ENCODE measurements around the gene CMTM1.
A peak's percentile ranks its signal among the peaks of the same experiment; 100 is the strongest.
"Not testable (repeated sequence)": the region's sequence is repeated elsewhere in the genome, so short reads cannot be mapped to it uniquely, and the experiment has no call there.

Gene CMTM1

DNA sequence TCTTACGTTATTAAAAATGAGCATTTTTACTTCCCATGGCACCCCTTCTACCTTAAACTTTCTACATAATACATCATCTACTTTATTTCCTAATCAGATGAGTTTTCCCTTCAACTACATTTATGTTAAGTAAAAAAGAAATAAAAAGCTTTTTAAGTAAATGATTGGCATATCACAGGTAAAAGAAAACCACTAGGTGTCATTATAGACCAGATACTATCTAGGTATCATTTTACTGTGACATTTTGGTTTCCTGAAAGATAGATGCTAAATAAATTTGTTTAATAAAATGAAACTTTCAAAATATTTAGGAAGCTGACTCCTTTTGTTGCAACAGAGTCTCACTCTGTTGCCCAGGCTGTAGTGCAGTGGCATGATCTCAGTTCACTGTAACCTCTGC lies 3.8 kb upstream of the CMTM1 start:
- DNase-seq (ENCODE audit: low read depth), result no peak

DNA sequence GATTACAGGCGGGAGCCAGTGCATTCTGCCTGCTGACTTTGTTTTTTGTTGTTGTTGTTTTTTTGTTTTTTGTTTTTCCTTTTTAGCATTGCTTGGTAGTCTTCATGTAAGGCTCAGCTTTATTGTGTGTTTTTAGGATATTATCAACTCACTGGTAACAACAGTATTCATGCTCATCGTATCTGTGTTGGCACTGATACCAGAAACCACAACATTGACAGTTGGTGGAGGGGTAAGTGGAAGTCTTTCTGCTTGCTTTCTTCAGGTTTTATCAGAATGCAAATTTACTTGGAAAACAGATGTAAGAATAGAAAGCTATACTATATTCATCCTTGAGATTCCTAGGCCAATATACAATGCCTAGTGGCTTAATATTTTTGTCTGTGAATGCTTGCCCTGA lies 3.3 kb upstream of the CMTM1 start:
- DNase-seq (ENCODE audit: low read depth), result no peak

DNA sequence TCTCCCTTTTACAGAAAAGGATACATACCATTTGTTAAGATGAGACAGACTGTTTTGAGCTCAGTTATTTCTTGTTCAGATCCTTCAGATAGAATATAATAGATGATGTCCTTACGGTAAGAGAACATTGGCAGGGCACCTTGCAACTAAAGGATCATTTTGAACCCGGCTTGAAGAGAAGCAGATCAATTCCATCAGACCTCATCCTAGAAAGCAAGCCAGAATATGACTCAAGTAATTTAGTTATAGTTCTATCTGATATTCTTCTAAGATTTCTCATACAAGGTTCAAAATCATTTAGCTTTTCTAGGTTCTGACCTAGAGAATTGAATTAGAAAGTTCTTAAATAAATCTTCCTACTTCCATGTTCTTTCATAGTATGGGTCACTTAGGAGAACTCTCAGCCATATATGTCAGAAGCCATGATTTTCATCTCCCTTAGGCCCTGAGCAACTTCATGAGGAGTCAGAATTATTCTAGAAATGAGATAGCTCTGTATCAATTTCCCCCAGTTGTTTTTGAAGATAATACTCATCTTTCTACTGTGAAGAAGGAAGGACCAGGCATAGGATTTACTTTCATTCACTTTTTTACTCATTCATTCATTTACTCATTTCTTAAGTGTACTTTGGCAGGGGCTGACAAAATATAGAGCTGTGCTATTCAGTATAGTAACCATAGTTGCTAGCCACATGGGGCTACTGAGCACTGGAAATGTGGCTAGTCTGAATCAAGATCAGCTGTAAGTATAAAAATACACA lies 2.5 kb upstream of the CMTM1 start:
- DNase-seq (ENCODE audit: low read depth), result no peak

DNA sequence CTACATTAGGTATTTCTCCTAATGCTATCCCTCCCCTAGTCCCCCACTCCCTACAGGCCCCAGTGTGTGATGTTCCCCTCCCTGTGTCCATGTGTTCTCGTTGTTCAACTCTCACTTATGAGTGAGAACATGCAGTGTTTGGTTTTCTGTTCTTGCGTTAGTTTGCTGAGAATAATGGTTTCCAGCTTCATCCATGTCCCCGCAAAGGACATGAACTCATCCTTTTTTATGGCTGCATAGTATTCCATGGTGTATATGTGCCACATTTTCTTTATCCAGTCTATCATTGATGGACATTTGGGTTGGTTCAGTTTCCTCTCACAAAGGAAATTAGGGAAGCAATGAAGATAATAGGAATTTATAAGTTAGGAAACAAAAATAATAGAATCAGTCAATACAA lies 1.0 kb downstream of the CMTM1 start:
- not testable (repeated sequence) for DNase-seq (ENCODE audit: low read depth)

DNA sequence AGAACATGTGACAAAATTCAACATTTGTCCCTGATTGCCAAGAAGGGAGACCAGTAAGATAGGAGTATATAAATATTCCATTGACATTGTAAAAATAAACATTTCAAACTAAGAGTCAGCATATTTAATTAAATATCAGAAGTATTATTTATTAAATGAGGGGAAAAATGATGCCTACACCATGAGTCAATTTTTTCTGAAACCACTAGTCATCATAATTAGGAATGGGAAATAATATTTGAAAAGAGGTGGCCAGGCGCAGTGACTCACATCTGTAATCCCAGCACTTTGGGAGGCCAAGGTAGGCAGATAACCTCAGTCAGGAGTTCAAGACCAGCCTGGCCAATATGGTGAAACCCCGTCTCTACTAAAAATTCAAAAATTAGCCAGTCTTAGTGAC lies 2.1 kb downstream of the CMTM1 start:
- no peak for DNase-seq (ENCODE audit: low read depth)

DNA sequence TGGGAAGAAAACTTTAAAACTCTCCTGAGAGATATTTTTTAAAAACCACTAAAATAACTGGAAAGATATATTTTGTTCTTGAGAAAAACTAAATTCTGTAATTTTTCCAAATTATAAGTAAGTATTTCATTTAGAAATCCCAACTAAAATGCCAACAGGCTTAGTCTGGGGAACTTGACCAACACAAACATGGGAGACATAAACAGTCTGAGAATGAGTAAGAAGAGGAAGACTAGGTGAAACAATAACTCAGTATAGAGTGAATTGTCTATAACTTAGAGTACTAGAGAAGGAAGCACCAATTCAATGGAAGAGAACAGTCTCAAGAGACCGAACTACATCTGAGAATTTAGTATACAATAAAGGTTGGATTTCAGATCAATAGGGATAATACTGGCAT lies 2.9 kb downstream of the CMTM1 start:
- DNase-seq (ENCODE audit: low read depth), result no peak

DNA sequence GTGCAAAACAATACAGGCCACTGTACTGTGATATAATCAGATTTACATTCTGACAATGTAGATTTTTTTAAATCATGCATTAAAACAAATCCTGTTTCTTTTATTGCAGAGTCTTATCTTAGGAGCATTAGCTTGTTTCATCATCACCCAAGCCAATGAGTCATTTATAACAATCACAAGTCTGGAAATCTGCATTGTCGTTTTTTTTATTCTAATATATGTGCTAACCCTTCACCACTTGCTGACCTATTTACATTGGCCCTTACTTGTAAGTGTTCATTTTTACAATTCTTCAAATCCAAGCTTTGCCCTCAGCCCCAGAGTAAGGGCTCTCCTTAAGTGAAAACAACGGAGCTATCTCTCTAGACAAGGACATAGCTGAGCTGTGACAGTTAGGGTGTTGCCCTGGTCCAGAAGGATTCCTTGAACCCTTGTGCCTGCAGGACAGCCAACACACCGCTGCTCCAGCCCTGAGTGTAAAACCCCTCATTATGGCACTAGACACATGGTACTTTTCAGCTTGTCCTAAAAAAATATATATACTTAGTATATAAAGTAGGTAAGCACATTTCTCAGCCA lies 3.7 kb downstream of the CMTM1 start:
- no peak for DNase-seq (ENCODE audit: low read depth)

DNA sequence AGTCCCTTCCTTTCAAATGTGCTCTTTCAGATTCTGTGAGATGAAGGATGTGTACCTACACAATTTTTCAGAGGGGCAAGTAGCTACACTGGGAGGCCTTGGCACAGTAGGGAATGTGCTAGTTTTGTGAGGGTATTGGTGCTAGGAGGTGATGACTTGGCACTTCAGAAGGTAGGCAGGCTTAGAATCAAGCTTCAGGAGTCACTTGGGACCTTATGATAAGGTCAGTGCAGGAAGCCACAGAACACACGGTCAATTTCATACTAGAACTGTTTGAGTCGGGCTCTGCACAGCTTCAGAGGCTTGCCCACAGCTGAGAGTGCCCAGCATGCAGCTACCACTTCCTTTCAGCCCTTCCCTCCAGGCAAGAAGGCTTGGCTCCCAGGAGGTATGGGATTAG lies 6.1 kb downstream of the CMTM1 start:
- no peak for DNase-seq (ENCODE audit: low read depth)

DNA sequence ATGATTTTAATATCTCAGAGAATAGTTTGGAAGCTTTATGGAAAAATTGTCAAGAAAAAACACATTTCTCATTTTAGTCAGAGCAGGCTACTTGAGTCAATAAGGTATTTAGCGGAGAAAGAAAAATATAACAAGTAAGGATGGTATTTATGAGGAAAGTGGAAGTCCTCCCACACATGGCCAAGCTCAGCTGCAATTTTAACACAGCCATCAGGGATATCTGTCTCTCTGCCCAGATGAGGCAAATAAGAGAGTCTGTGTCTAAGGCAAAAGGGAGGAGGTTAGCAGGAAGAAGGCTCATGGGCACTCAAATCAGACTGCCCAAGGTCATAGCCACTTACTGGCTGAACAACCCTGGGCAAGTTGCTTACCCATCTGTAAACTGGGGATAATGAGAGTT lies 7.8 kb downstream of the CMTM1 start:
- no peak for DNase-seq (ENCODE audit: low read depth)

DNA sequence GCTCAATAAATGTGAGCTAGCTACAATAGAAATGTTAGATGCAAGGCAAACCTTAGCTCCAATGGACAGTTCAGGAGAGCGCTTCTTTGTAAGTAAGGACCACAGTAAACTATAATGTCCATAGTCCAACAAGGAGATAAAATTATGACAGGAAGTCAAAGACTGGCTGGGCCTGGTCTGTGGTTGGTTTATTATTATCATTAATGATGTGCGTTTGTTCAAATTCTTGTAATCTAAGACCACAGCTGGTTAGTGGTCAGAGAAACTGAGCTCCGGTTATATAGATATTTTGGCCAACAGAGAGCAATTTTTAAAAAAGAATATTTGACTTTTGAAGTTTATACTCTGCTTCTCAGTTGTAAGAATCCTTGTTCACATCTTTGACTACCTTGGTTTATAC lies 8.3 kb downstream of the CMTM1 start:
- no peak for DNase-seq (ENCODE audit: low read depth)

DNA sequence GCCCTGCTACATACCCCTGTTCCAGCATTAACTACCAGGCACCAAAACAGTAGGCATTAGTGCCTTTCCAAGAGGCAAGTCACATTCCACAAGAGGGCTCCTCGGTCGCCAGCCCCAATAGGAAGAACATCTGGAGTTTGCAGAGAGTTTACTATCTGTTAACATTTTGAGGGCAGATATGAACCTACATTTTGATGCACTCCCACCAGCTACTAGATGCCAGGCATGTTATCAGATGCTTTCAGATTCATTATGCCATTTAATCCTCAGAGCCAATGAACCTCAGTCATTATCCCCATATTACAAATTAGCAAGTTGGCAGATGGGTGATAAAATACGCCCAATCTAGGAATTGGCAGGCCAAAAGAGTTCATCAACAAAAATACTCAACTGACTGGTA lies 8.8 kb downstream of the CMTM1 start:
- no peak for DNase-seq (ENCODE audit: low read depth)

DNA sequence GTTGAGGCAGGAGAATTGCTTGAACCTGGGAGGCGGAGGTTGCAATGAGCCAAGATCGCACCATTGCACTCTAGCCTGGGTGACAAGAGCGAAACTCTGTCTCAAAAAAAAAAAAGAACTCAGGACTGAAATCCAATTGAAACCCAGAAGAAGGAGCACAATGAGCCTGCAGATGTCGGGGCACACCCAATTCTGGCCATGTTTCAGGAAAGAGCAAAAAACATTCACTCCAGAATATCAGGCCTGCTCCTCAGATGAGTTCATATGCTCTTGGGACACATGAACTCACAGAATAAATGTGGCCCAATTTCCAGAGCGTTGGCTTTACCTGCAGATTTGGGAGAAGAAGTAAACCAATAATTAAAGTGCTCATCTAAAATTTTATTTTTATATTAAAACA lies 10.1 kb downstream of the CMTM1 start:
- no peak for DNase-seq (ENCODE audit: low read depth)

DNA sequence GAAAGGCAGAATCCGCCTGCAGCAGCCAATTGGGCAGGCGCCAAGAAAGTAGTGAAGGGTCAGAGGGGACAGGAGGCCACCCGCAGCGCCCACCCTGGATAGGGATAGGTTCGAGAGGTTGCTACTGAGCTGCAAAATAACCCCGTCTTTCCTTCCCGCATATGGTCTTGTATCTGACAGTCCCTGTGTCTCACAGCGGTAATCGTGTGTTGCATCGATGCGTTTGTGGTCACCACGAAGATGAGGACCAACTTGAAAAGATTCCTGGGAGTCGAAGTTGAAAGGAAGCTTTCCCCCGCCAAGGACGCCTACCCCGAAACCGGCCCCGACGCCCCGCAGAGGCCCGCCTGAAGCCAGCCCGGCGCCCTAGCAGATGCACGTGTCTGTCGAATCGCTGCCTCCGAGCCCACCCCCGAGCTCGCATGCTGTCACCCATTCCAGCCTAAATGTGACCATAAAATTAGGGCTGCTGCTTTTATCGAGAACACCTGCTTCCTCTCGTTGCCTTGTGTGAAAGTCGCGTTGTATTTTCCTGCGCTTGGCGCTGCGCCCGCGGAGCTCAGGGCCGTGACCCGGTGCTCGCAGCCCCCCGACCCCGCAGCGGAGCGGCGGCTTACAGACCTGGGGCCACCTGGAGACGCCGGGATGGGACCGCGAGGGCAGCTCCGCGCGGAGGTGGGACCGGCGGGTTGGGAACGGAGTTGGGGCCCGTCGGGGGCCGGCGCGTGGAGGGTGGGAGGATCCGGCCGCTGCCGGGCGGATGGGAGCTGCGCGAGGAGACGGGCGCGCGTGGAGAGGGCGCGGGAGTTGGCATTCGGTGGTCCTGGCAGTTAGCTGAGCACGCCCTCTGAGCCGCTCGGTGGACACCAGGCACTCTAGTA lies 12.7 kb downstream of the CMTM1 start, which contains the start of gene CMTM2:
TSS of gene CMTM2 (plus strand) at position 813 of the 881 bp plus-strand sequence. CDS start 145 bp downstream, outside the sequence.
- DNase-seq (ENCODE audit: low read depth), result no peak

DNA sequence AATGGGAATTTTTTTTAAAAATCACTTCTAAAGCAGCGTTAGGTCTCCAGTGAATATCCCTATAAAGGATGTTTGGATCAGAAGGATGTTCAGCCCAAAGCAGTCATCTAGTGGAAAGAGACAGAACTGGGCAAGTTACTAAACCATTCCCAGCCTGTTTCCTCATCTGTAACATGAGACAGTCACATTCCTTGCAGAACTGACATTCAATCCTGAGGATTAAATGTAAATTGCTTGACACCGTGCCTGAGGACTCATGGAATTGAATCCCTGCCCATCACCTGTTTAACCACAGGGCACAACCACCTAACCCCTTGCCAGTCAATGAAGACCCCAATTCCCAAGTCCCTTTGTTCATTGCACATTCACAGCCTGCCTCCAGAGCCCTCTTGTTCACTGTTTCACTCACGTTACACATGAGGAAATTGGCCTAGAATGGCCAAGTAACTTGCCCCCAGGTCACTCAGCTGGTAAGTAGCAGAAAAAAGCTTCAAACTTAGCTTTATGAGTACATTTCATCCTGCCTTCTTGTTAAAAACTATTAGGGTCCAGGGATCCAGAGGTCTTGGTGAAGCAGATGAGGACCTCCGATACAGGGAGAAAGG lies 14.5 kb downstream of the CMTM1 start:
- DNase-seq (ENCODE audit: low read depth), result no peak

DNA sequence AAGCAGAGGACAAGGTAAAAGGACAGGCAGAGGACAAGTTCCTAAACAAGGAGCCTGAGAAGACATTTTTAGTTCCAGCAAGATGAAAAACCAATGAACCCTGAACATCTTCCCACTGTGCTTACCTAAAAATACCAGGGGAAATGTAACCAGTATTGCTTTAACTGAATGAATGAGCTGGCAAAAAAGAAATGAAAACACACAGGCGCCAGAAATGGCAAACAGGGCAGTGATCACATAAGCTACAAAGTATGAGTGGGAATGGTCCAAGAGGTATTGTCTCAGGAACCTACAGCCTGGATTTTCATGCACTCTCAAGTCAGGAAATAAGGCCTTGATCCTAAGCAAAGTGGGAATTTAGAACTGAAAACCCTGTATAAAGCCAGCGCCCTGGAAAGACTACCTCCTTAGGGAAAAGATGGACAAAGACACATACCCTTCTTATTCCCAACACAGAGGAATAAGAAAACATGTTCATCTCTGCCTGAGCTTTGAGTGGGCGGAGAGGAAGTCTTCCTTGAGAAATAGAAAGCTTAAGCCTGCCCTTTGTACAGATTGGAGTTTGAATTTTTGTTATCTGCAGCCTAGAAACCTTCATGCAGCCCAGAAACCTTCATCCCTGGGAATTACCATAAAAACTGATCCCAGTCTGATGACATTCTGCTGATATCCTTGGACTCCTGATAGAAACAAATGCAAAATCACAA lies 15.2 kb downstream of the CMTM1 start:
- no peak for DNase-seq (ENCODE audit: low read depth)

DNA sequence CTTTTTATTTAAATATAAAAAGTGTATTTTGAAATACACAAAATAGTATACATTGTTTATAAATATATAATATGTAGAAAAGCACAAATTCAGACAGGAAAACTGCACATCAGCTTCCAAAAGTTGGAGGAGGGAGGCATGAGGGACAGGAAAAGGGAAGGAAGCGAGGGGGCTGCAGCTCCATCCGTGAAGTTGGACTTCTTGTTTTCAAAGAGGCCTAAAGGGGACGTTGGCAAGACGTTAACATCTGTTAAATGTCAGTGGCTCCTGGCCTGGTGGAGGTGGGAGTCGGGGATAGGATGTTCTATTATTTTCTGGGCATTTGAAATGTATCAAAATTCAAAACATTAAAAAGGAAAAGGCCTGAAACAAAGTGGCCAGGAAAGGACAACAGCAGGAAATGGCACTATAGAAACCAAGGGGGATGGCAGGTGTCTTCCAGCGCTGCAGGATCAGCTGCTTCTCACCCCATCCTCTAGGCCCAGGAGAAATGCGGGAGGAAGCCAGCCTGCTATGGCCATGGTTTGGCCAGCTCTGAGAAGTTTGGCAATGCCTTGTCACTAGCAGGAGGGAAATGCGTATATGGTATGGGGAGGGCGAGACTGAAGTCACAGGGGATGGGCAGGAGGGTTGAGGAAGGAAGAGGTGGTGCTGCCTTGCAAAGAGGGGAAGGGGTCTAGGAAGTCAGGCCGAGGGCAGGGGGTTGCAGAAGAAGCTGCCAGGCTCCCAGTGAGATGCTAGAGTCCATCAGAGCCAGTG lies 19.4 kb downstream of the CMTM1 start:
- no peak for DNase-seq (ENCODE audit: low read depth)

DNA sequence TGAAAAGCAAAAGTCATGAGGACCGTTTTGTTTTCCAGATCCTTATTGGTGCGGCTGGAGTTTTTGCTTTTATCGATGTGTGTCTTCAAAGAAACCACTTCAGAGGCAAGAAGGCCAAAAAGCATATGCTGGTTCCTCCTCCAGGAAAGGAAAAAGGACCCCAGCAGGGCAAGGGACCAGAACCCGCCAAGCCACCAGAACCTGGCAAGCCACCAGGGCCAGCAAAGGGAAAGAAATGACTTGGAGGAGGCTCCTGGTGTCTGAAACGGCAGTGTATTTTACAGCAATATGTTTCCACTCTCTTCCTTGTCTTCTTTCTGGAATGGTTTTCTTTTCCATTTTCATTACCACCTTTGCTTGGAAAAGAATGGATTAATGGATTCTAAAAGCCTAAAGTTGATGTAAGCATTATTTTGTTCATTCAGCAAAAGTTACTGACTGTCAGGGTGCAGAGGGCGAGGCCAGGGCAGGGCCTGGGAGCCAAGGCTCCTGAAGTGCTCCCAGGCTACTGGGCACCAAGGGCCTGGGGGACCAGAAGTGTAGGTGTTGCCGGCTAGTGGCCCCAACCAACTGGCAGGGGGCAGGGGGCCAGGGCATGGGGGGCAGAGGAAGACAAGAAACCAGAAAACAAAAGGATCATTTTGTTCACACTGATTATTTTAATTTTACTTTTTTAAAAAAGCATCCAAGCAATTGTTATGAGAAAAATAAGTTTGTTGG lies 21.8 kb downstream of the CMTM1 start:
- DNase-seq (ENCODE audit: low read depth), result no peak

DNA sequence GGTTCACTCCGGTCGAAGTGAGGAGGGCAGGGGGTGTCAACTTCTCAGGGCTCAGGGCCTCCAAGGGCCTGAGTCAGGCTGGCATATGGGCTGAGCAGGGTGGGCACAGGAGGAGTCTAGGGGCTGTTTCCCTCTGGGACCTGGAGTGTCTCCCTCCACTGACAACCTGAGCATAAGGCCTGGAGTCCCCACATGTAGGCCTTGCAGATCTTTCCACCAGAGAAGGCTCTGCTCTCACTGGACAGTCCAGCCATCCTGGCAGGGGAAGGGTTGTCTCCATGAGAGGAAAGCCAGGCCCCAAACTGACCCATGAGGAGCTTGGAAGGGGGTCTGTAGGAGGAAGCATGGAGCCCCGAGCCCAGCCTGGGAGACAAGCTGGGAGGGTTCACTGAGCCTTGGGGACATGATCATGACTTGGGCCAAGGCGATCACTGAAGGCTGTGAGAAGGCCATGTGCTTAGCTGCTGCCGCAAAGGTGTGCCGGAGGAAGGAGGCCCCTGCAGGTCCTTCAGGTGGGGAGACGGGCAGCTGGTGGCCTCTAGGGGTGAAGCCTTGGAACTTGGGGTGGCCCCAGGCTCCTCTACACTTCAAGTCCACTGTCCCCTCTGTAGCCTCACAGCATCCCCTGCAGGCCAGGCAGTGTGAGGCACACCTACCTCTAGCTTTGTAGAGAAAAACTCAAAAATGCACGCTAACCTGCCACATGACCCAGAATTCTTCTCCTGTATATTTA lies 22.9 kb downstream of the CMTM1 start:
- peak; percentile 52 for DNase-seq (ENCODE audit: low read depth)

DNA sequence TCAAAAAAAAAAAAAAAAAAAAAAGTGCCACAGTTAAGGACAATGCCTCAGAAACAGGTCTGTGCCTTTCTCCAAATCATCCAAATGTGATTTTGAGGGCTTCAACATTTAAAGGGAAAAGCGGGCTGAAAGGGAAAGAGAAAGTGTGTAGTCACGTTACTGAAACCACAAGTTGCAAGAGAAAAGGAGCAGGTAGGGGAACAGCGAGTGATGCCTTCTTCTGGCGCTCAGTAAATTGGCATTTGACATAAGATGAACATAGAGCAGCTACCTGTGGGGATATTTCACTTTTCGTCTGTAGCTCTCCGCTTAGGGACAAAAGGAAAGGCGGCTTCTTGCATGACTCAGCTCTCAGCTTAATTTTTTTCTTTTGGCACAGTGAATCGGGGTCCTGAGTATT lies 24.1 kb downstream of the CMTM1 start:
- DNase-seq (ENCODE audit: low read depth), result no peak

DNA sequence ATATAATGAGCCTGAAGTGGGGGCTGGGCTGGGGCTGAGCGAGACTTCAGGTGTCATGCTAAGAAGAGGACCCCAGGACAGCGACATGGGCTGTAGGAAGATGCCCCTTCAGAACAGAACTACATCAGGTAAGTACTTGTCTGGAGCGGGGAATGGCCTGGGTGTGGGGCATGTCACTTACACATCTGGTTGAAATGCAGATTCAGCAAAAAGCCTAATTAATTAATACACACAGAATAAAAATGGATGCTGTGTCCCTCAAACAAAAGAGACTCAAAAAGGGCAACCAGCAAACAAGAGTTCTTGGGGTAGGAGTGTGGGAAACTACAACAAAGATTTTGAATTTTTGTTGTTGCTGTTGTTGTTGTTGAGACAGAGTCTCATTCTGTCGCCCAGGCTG lies 24.8 kb downstream of the CMTM1 start:
- DNase-seq (ENCODE audit: low read depth), result no peak
